Measurements from ENCODE around the gene RUVBL2. TPM values are rescaled to one million over a fixed set of nuclear protein-coding genes. Genes with fewer than 3 reads are reported as not detected.

The RUVBL2 gene
- total and polyA plus RNA-seq, 4 donors: 80.4 to 109 (median 104) TPM

Small RNA genes lying within 50 kb of the gene (small RNA-seq; reads per million reads assigned to genes)
- 0.06 reads per million for gene MIR6798 (ENCODE audit: low replicate concordance)

Other genes starting within 250 kb of the RUVBL2 start
- under 1 TPM in 1 of 2 donors, not detected in 1; 0.10 TPM for gene IZUMO1, start 247.0 kb upstream of the RUVBL2 start, total RNA-seq
- gene IZUMO1, start 247.0 kb upstream of the RUVBL2 start, polyA plus RNA-seq (ENCODE audit: insufficient read length in 2 of 2): 1 to 10 TPM in 1 of 2 donors, under 1 TPM in 1; 0.41 to 1.2 TPM
- gene FUT1, start 241.2 kb upstream of the RUVBL2 start, total RNA-seq: 1 to 10 TPM; 1.9 to 4.4 TPM
- 1 to 10 TPM; 2.9 to 3.5 TPM for gene FUT1, start 241.2 kb upstream of the RUVBL2 start, polyA plus RNA-seq (ENCODE audit: insufficient read length in 2 of 2)
- gene FGF21, start 238.4 kb upstream of the RUVBL2 start, total RNA-seq: not detected
- not detected for gene FGF21, start 238.4 kb upstream of the RUVBL2 start, polyA plus RNA-seq (ENCODE audit: insufficient read length in 2 of 2)
- gene BCAT2, start 182.9 kb upstream of the RUVBL2 start, total RNA-seq: 10 to 100 TPM; 14.6 to 39.5 TPM
- gene BCAT2, start 182.9 kb upstream of the RUVBL2 start, polyA plus RNA-seq (ENCODE audit: insufficient read length in 2 of 2): 10 to 100 TPM; 26.5 to 36.6 TPM
- 10 to 100 TPM in 1 of 2 donors, 1 to 10 TPM in 1; 6.9 to 25.5 TPM for gene HSD17B14, start 157.4 kb upstream of the RUVBL2 start, total RNA-seq
- gene HSD17B14, start 157.4 kb upstream of the RUVBL2 start, polyA plus RNA-seq (ENCODE audit: insufficient read length in 2 of 2): 10 to 100 TPM; 15.7 to 19.4 TPM
- gene PLEKHA4, start 125.3 kb upstream of the RUVBL2 start, total RNA-seq: 10 to 100 TPM; 11.6 to 32.3 TPM
- gene PLEKHA4, start 125.3 kb upstream of the RUVBL2 start, polyA plus RNA-seq (ENCODE audit: insufficient read length in 2 of 2): 10 to 100 TPM; 17.3 to 43.0 TPM
- 10 to 100 TPM; 30.6 to 42.5 TPM for gene PPP1R15A, start 121.5 kb upstream of the RUVBL2 start, total RNA-seq
- 10 to 100 TPM; 26.6 to 33.4 TPM for gene PPP1R15A, start 121.5 kb upstream of the RUVBL2 start, polyA plus RNA-seq (ENCODE audit: insufficient read length in 2 of 2)
- under 1 TPM; 0.20 to 0.50 TPM for gene TULP2, start 95.1 kb upstream of the RUVBL2 start, total RNA-seq
- gene TULP2, start 95.1 kb upstream of the RUVBL2 start, polyA plus RNA-seq (ENCODE audit: insufficient read length in 2 of 2): 1 to 10 TPM in 1 of 2 donors, under 1 TPM in 1; 0.84 to 1.4 TPM
- 100 to 1,000 TPM in 1 of 2 donors, 10 to 100 TPM in 1; 94.4 to 149 TPM for gene NUCB1, start 93.6 kb upstream of the RUVBL2 start, total RNA-seq
- gene NUCB1, start 93.6 kb upstream of the RUVBL2 start, polyA plus RNA-seq (ENCODE audit: insufficient read length in 2 of 2): 100 to 1,000 TPM; 166 to 213 TPM
- gene DHDH, start 60.2 kb upstream of the RUVBL2 start, total RNA-seq: 1 to 10 TPM in 1 of 2 donors, under 1 TPM in 1; 0.59 to 1.4 TPM
- gene DHDH, start 60.2 kb upstream of the RUVBL2 start, polyA plus RNA-seq (ENCODE audit: insufficient read length in 2 of 2): 1 to 10 TPM; 2.7 to 4.6 TPM
- 10 to 100 TPM; 23.5 to 40.4 TPM for gene BAX, start 39.0 kb upstream of the RUVBL2 start, total RNA-seq
- 10 to 100 TPM; 86.0 to 91.3 TPM for gene BAX, start 39.0 kb upstream of the RUVBL2 start, polyA plus RNA-seq (ENCODE audit: insufficient read length in 2 of 2)
- 1,000 to 10,000 TPM in 1 of 2 donors, 100 to 1,000 TPM in 1; 830 to 1,568 TPM for gene FTL, start 28.6 kb upstream of the RUVBL2 start, total RNA-seq
- gene FTL, start 28.6 kb upstream of the RUVBL2 start, polyA plus RNA-seq (ENCODE audit: insufficient read length in 2 of 2): 1,000 to 10,000 TPM; 1,197 to 1,255 TPM
- gene GYS1, start 578 bp upstream of the RUVBL2 start, total RNA-seq: 10 to 100 TPM; 22.0 to 30.9 TPM
- gene GYS1, start 578 bp upstream of the RUVBL2 start, polyA plus RNA-seq (ENCODE audit: insufficient read length in 2 of 2): 10 to 100 TPM; 35.4 to 47.5 TPM
- not detected for gene LHB, start 23.2 kb downstream of the RUVBL2 start, total RNA-seq
- gene LHB, start 23.2 kb downstream of the RUVBL2 start, polyA plus RNA-seq (ENCODE audit: insufficient read length in 2 of 2): under 1 TPM in 1 of 2 donors, not detected in 1; 0.32 TPM
- gene CGB3, start 30.4 kb downstream of the RUVBL2 start, total RNA-seq: under 1 TPM in 1 of 2 donors, not detected in 1; 0.72 TPM
- under 1 TPM in 1 of 2 donors, not detected in 1; 0.73 TPM for gene CGB3, start 30.4 kb downstream of the RUVBL2 start, polyA plus RNA-seq (ENCODE audit: insufficient read length in 2 of 2)
- gene CGB2, start 38.0 kb downstream of the RUVBL2 start, total RNA-seq: not detected
- gene CGB2, start 38.0 kb downstream of the RUVBL2 start, polyA plus RNA-seq (ENCODE audit: insufficient read length in 2 of 2): not detected
- not detected for gene CGB1, start 43.0 kb downstream of the RUVBL2 start, total RNA-seq
- not detected for gene CGB1, start 43.0 kb downstream of the RUVBL2 start, polyA plus RNA-seq (ENCODE audit: insufficient read length in 2 of 2)
- 1 to 10 TPM in 1 of 2 donors, not detected in 1; 1.4 TPM for gene CGB5, start 50.0 kb downstream of the RUVBL2 start, total RNA-seq
- gene CGB5, start 50.0 kb downstream of the RUVBL2 start, polyA plus RNA-seq (ENCODE audit: insufficient read length in 2 of 2): not detected
- under 1 TPM in 1 of 2 donors, not detected in 1; 0.72 TPM for gene CGB8, start 55.2 kb downstream of the RUVBL2 start, total RNA-seq
- gene CGB8, start 55.2 kb downstream of the RUVBL2 start, polyA plus RNA-seq (ENCODE audit: insufficient read length in 2 of 2): not detected
- gene CGB7, start 63.9 kb downstream of the RUVBL2 start, total RNA-seq: under 1 TPM in 1 of 2 donors, not detected in 1; 0.17 TPM
- gene CGB7, start 63.9 kb downstream of the RUVBL2 start, polyA plus RNA-seq (ENCODE audit: insufficient read length in 2 of 2): under 1 TPM; 0.16 to 0.29 TPM
- gene NTF4, start 70.9 kb downstream of the RUVBL2 start, total RNA-seq: under 1 TPM in 1 of 2 donors, not detected in 1; 0.83 TPM
- gene NTF4, start 70.9 kb downstream of the RUVBL2 start, polyA plus RNA-seq (ENCODE audit: insufficient read length in 2 of 2): not detected
- gene KCNA7, start 78.8 kb downstream of the RUVBL2 start, total RNA-seq: not detected
- under 1 TPM in 1 of 2 donors, not detected in 1; 0.08 TPM for gene KCNA7, start 78.8 kb downstream of the RUVBL2 start, polyA plus RNA-seq (ENCODE audit: insufficient read length in 2 of 2)
- 100 to 1,000 TPM; 125 to 241 TPM for gene SNRNP70, start 91.6 kb downstream of the RUVBL2 start, total RNA-seq
- 100 to 1,000 TPM; 345 to 463 TPM for gene SNRNP70, start 91.6 kb downstream of the RUVBL2 start, polyA plus RNA-seq (ENCODE audit: insufficient read length in 2 of 2)
- 10 to 100 TPM; 20.7 to 23.5 TPM for gene LIN7B, start 120.5 kb downstream of the RUVBL2 start, total RNA-seq
- 10 to 100 TPM; 56.8 to 62.7 TPM for gene LIN7B, start 120.5 kb downstream of the RUVBL2 start, polyA plus RNA-seq (ENCODE audit: insufficient read length in 2 of 2)
- 1 to 10 TPM in 1 of 2 donors, under 1 TPM in 1; 0.40 to 3.1 TPM for gene C19orf73, start 125.3 kb downstream of the RUVBL2 start, total RNA-seq
- 1 to 10 TPM; 2.3 to 3.1 TPM for gene C19orf73, start 125.3 kb downstream of the RUVBL2 start, polyA plus RNA-seq (ENCODE audit: insufficient read length in 2 of 2)
- gene PPFIA3, start 125.7 kb downstream of the RUVBL2 start, total RNA-seq: 10 to 100 TPM; 21.1 to 29.0 TPM
- 10 to 100 TPM; 83.1 to 92.2 TPM for gene PPFIA3, start 125.7 kb downstream of the RUVBL2 start, polyA plus RNA-seq (ENCODE audit: insufficient read length in 2 of 2)
- 10 to 100 TPM in 1 of 2 donors, 1 to 10 TPM in 1; 1.5 to 10.5 TPM for gene HRC, start 161.5 kb downstream of the RUVBL2 start, total RNA-seq
- 1 to 10 TPM; 2.7 to 2.8 TPM for gene HRC, start 161.5 kb downstream of the RUVBL2 start, polyA plus RNA-seq (ENCODE audit: insufficient read length in 2 of 2)
- gene TRPM4, start 163.9 kb downstream of the RUVBL2 start, total RNA-seq: 10 to 100 TPM in 1 of 2 donors, 1 to 10 TPM in 1; 9.2 to 11.7 TPM
- 10 to 100 TPM; 18.5 to 30.7 TPM for gene TRPM4, start 163.9 kb downstream of the RUVBL2 start, polyA plus RNA-seq (ENCODE audit: insufficient read length in 2 of 2)

All from spinal cord (tissue), 4 donors.